Cardiac fibroblast (primary cell): Measurements from ENCODE around the gene UBR3.

Experiments
- DNase-seq, 2 donors: peaks; one replicate each; pipeline versions ENCODE4 v3.0.0 to v3.0.0-alpha.2; 2010; ENCODE audit warnings: low read depth in 2 of 2
- H3K4me3 ChIP-seq, 2 donors: replicated peaks in 1 of 2; 1 replicate in 1 of 2; 2 replicates in 1 of 2; pipeline ENCODE4 v1.5.1; 2011; ENCODE audit warnings: low read depth in 2 of 2, low read length in 2 of 2, mild to moderate bottlenecking in 2 of 2, moderate library complexity in 1 of 2
- CTCF ChIP-seq: IDR thresholded peaks from one replicate; pipeline ENCODE4 v1.5.1; 2011; ENCODE audit warnings: low read depth, mild to moderate bottlenecking, low read length, inconsistent platforms

Gene UBR3

GRCh38 chr2:170022692-170023091 is 195.4 kb downstream of the UBR3 start:
- no peak for TF ChIP-seq CTCF
- DNase-seq, result peak; percentile 66 to 86
- H3K4me3 ChIP-seq, result no peak overlapping the region

GRCh38 chr2:170024721-170025120 is 197.5 kb downstream of the UBR3 start:
- no peak for TF ChIP-seq CTCF
- no peak for DNase-seq

GRCh38 chr2:170025223-170025622 is 198.0 kb downstream of the UBR3 start:
- H3K4me3 ChIP-seq, result no peak overlapping the region
- DNase-seq, result no peak
- TF ChIP-seq CTCF, result no peak

More at GRCh38 chr2:170024721-170025120, 197.5 kb downstream of the UBR3 start:
- no peak overlapping the region for H3K4me3 ChIP-seq

- TF ChIP-seq CTCF, result no peak
- H3K4me3 ChIP-seq, result no peak overlapping the region
- no peak for DNase-seq
Observed at GRCh38 chr2:170026361-170026760, 199.1 kb downstream of the UBR3 start.

- no peak for TF ChIP-seq CTCF
- no peak for DNase-seq
- H3K4me3 ChIP-seq, result no peak overlapping the region
Observed at GRCh38 chr2:170029551-170029950, 202.3 kb downstream of the UBR3 start.

- no peak for TF ChIP-seq CTCF
- peak; percentile 14 to 23 for DNase-seq
- H3K4me3 ChIP-seq, result no peak overlapping the region
Observed at GRCh38 chr2:170030040-170030439, 202.8 kb downstream of the UBR3 start.

- no peak for TF ChIP-seq CTCF
- no peak for DNase-seq
- no peak overlapping the region for H3K4me3 ChIP-seq
Observed at GRCh38 chr2:170031288-170031687, 204.0 kb downstream of the UBR3 start.
